Measurements from ENCODE around the gene ACIN1.
"Not testable (repeated sequence)": the region's sequence is repeated elsewhere in the genome, so short reads cannot be mapped to it uniquely, and the experiment has no call there.

ACIN1 gene

DNA sequence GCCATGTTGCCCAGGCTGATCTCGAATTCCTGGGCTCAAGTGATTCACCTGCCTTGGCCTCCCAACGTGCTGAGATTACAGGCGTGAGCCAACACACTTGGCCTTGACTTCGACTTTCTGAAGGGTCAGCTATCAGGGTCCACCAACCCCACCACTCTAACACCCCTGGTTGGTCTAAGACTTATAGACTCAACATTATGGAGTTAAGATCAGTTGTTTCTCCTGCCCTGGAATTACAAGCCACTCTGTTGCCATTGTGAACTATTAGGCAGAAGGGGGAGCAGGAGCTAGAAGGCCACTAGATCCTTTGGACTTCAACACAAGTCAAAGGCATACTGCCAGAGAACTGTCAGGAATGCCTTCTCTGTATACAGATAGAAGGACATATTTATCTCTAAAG is 54.8 kb downstream of the ACIN1 start:
- DNase-seq, result no peak

DNA sequence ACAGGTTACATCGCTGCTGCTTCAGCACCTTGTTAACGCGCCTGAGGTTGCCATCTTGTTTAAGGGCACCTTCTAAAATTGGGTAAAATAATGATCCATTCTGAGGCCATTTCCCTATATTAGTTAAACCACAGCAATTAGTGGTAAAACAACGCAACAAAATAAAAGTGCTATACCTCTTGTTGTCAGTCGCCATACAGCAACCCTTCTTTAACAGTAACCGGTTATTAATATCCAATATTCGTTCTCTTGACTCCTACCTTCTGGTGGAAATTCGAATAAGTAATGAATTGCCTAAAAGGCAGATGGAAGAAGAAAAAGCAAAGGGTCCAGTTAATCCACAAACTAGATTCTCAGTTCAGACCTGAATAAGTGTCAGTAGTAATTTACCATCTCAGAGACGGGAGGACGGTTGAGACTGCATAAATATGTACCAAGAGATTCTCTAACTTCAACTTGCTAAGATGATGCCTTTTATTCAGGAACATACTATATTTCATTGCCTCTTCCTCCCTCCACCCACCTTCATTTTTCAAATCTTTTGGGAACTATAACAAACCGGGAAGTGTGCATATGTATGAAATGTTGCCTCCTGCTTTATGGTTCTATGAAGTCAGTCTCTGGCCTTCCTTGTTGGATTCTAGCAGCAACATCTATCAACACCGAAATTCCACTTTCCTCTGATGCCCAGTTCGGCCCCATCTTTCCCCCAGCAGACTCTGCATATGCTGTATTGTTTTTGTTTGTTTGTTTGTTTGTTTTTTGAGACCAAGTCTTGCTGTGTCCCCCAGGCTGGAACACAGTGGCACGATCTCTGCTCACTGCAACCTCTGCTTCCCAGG is 59.4 kb downstream of the ACIN1 start:
- DNase-seq, result no peak

DNA sequence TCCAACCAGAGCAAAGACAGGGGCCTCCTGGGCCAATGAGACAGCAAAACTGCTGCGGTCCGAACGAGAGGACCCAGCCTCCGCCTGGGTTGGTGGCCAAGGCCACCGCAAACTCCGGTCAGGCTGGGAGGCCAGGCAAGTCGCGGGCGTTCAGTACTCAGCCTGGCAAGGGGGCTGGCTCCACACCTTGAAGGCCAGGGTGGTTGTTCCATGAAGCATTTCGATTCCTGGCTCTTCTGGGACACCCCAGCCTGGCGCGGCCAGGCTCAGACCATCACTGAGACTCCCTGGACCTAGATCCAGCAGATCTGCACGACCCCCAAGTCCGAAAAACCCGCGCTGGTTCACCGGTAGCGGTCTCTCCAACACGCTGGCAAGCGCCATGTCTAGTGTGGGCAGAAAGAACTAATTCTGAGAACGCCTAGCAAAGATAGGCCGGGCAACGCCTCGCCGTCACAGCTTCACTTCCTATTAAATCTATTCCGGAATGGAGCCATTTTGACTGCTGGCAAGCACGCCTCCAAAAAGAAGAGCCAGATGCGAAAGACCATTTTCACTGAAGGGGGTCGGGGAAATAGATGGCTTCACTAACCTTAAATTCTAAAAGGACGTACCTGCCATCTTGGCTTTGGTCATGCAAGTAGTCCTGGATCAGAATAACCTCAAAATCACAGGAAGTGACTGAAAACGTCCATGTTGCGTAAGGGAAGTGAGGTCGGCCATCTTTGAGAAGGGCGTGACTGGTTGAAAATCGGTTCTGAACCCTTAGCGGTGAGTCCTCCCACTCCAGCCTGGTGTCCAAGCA is 60.2 kb downstream of the ACIN1 start, which contains the start of gene PSMB5:
PSMB5 (minus strand) TSS at position 403 of the 805 bp plus-strand sequence; CDS start at position 384, 19 bp downstream.
- DNase-seq, result peak; percentile 73

DNA sequence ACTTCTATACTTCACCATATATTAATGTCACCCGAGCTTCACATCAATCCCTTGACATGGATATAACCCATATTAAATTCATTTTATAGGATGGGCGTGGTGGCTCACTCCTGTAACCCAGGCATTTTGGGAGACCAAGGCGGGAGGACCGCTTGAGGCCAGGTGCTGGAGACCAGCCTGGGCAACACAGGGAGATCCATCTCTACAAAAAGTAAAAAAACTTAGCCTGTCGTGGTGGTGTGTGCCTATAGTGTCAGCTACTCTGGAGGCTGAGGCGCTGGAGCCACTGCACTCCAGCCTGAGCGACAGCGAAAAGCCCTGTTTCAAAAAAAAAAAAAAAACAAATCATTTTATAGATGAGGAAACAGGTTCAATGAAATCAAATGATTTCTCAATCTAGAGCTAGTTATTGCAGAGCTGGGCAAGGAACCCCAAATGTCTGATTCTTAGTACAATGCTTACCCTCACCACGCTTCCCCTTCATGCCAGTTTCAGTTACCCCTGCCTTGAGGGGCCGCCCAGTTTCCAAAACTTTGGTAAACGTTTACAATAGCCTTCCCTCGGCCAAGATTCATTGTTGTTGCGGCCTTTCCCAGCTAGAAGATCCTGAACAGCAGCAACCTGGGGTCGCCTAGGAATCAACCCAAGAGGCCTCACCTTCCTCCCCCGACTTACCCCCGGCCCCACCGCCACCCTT is 61.0 kb downstream of the ACIN1 start:
- no peak for DNase-seq

- DNase-seq, result no peak
Observed at GRCh38 chr14:23033251-23033727, 61.6 kb downstream of the ACIN1 start.

GRCh38 chr14:23030936-23031335 is 64.0 kb downstream of the ACIN1 start:
- no peak for DNase-seq

DNA sequence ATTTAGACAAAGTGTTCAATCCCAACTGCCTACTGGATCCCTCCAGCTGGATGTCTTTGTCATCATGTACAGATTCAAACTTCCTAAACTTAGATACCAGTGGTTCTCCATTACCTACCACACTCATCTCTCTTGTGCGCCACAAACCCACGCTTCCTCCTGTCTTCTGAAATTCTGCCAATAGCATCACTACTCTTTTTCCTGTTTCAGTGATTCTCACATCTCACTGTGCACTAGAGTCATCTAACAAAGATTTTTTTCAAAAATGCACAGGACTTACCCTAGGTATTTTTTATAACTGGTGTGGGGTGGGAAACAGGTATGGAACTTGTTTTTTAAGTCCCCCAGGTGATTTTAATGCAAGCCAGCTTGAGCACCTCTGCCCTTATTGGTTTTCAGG is 66.1 kb downstream of the ACIN1 start:
- DNase-seq, result no peak

DNA sequence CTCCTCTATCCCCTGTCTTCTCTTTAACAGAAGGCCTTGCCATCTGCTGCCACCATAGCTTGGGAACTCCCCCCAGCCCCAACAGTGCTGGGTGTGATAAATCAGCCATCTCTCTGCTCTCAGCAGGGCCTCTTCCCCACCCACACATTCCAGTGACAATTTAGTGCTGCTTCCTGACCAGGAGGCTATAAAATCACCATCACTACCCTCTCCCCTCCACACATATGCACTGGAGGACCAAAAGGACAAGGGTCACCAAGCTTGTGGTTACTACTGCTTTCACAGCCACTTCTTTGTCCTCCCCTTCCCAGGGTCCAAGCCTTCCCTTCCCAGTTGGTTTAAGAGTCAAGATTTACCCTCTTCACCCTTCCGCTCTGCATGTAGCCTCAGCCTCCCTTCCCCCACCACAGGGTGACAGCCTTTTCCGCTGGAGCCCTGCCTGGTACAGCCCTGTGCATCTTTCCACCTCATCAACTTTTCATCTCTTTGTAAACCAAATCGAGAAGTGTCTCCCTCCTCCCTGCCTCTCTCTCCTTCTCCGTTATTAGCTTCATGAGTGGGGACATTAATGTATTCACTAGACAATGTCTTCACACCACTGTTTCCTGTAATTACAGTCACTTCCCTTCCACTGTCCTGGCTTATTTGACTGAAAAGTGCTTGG is 69.7 kb downstream of the ACIN1 start:
- DNase-seq, result no peak

DNA sequence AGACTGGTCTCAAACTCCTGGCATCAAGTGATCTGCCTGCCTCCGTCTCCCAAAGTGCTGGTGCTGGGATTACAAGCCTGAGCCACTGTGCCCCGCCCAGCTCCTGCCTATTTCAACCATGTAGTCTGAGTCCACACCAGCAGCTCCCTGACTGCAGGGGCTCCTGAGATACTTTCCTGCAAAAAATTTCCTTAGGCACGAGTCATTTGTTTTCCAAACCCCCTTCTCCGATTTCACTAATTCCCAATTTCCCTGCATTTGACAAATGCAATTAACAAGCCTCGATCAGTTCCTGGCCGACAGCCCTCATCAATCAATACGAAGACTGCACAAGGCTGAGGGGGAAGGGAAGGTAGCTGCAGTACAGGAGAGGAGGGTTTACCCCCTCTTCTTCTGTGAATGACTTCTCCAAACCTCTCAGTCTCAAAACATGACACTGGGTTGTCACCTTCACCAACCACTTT is 70.3 kb downstream of the ACIN1 start:
- DNase-seq, result no peak

GRCh38 chr14:23023795-23024152 is 71.2 kb downstream of the ACIN1 start:
- no peak for DNase-seq

DNA sequence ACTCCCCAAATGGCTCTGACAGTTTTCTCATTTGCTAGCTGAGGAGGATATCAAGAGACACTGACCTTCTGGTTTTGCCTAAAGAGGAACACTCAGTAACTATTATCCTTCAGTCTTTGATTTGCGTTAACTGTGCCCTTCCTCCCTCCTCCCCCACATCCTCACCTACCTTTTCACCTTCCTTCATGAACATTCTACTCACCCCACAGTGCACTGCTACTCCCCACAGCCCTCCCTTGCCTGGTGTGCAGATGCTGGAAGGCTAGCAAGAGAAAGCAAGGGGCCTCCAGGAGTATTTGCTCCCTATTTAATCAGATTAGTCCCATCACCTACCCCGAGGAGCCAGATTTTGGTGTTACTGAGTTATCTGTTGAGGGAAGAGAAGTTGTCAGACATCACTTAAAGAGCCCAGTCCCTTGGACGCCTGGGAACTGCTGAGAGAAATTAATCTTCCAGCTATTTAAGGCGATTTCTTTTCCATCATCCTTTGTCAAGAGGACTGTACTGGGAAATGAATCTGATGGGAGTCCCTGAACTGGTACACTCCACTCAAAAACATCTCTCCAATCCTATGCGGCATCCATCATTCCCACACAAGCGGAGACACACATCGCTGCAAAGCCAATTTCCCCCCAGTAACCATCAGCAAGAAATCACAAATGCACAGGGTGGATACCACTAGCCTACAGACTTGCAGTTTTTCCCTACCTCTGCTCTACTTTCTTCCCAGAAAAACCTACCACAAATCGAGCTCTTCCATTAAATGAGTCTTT is 71.7 kb downstream of the ACIN1 start:
- DNase-seq, result no peak

DNA sequence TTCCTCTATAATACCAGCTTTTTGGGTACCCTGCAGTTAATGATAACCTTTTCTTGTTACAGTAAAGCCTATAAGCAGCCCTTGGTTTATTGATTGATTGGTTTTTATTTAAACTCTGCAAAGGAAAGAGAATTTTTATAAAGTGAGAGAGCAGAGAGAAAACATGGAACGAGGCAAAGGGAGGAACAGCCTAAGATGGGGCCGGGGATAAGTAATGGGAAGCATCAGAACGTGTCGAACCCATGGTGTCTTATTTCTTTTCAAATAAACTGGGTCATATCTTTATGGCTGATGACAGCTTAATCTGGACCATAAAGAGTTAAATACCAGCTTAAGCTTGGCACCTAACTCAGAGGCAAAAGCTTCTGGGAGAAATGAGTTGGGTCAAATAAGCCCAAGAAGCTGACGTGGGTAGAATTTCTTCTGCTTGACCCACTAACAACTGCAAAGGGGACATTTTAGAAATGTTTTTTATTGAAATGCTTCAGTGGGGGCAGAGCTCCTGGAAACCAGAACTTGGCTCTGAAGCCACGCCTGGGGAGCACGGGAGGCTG is 73.0 kb downstream of the ACIN1 start:
- no peak for DNase-seq

DNA sequence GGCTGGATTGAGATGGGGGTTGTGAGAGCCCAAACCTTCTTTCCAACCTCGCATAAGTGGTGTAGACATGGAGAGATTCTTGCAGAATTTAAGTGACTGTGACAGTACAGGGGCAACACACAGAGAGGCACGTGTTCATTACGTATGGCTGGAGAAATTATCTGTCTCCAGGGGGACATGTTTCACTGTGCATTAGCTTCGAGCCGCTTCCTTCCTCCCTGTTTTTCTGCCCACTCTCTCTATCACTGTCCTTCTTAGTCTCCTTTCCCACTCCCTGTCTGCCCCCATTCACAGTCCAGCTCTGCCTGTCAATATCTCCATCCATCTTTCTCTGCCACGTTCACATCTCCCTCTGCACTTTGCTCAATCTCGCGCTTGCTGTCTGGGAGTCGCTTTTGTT is 73.5 kb downstream of the ACIN1 start:
- DNase-seq, result no peak

GRCh38 chr14:23020143-23021128 is 74.5 kb downstream of the ACIN1 start:
- DNase-seq, result no peak

GRCh38 chr14:23018107-23018506 is 76.8 kb downstream of the ACIN1 start:
- DNase-seq, result no peak

GRCh38 chr14:23017091-23017490 is 77.8 kb downstream of the ACIN1 start:
- DNase-seq, result no peak

DNA sequence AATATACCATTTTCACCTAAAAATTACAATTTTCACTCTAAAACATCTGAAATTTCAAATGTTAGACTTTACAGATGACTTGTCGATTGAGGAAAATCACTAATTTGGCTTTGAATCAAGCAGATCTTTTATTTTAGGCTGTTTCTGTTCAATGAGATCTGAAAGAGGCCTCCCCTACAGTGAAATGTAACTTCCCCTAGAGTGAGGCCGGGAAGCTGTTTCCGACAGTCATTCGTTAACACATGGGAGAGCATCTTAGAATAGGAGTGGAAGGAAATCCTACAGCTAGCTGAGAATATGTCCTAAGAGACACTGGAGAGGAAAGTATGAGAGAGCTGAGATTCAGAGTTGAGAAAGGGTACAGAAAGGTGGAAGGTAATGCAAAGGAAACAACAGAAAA is 79.3 kb downstream of the ACIN1 start:
- no peak for DNase-seq

- not testable (repeated sequence) for DNase-seq
Observed at GRCh38 chr14:23013749-23014054, 81.2 kb downstream of the ACIN1 start.

DNA sequence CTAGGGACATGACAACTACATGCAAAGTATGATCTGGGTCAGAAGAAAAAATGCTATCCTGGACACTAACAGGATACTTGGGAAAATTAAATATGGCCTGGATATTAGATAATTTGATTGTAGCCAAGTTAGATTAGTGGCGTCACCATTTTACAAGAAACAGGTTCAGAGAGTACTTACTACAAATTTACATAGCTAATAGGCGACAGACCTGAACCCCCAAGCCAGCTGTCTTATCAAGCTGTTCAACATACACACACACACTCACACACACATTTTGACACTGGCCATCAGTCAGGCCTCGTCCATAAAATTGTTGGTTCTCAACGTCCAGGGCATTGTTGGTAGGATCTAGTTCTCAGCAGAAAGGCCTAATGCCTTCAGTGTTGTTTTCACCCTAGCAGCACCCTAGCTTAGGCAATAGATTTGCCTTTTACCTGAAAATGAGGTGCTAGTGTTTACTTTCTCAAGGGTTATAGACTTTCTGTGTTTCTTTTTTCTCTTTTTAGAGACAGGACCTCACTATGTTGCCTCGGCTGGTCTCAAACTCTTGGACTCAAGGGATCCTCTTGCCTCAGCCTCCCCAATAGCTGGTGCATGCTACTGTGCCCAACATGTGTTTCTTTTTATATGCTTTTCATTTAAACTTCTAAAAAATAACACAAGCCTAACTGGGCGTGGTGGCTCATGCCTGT is 81.7 kb downstream of the ACIN1 start:
- no peak for DNase-seq
